A549 (cell line): Measurements from ENCODE around the gene PIGK. TPM values are rescaled to one million over a fixed set of nuclear protein-coding genes. Genes with fewer than 3 reads are reported as not detected.
A peak's percentile ranks its signal among the peaks of the same experiment; 100 is the strongest.

Source experiments
- ATAC-seq, 2 experiments: fragments of 200-7000 bp in 1 of 2; fragments of >200 bp in 1 of 2; cut with Nextera tagmentation in 1 of 2; cut with Tn5 transposase in 1 of 2; 3 replicates each; pipeline versions ENCODE4 v1.8.0 to v1.9.1; 2018 to 2020; ENCODE audit warnings: mild to moderate bottlenecking in 1 of 2, moderate library complexity in 1 of 2
- CTCF ChIA-PET: fragments of 300-600 bp; sonication (Branson Sonifier 250); formaldehyde crosslinking; extraction: SDS; loops from one replicate; lab custom pipeline; 2021; ENCODE audit warnings: antibody characterized with exemption, inconsistent platforms; lab: Yijun Ruan, JAX
- POLR2A ChIA-PET: fragments of 350-600 bp; formaldehyde crosslinking; extraction: SDS; loops from one replicate; lab custom pipeline; 2021; ENCODE audit warnings: antibody characterized with exemption, inconsistent platforms; lab: Yijun Ruan, JAX
- DNase-seq, 2 experiments: peaks; one replicate each; pipeline versions ENCODE4 v3.0.0 to v3.0.0-alpha.2; 2011 to 2016; ENCODE audit warnings: low read depth in 1 of 2, low spot score in 1 of 2
- FAIRE-seq: peaks from 2 replicates; lab custom pipeline; 2011; peaks lifted over from hg19 to GRCh38; lab: Jason Lieb, UNC
- H3K27ac ChIP-seq, 2 experiments: fragments of >200 bp; sonication (Bioruptor Twin); formaldehyde crosslinking; 3 replicates each; pipeline ENCODE4 v1.5.1; 2016 to 2017
- H3K4me1 ChIP-seq: fragments of >200 bp; sonication (Bioruptor Twin); formaldehyde crosslinking; 3 replicates; pipeline ENCODE4 v1.6.1; 2016
- H3K4me2 ChIP-seq: fragments of >200 bp; sonication (Bioruptor Twin); formaldehyde crosslinking; 3 replicates; pipeline ENCODE4 v1.6.1; 2016
- H3K4me3 ChIP-seq: fragments of >200 bp; sonication (Bioruptor Twin); formaldehyde crosslinking; 3 replicates; pipeline ENCODE4 v1.5.1; 2016
- H3K9me3 ChIP-seq: fragments of >200 bp; sonication (Bioruptor Twin); formaldehyde crosslinking; 3 replicates; pipeline ENCODE4 v1.6.1; 2016
- BCL3 ChIP-seq: fragments of >200 bp; sonication (Bioruptor Twin); formaldehyde crosslinking; IDR thresholded peaks from 3 replicates; pipeline ENCODE4 v1.6.1; 2016
- CEBPB ChIP-seq, 2 experiments: fragments of >200 bp in 1 of 2; sonication (Bioruptor Twin) in 1 of 2; formaldehyde crosslinking in 1 of 2; IDR thresholded peaks; 2 replicates each; pipeline ENCODE4 v1.6.1; 2012 to 2016
- CHD4 ChIP-seq: fragments of 200-600 bp; sonication (generic); IDR thresholded peaks from 2 replicates; pipeline ENCODE4 v1.6.1; 2016; ENCODE audit warnings: antibody characterized with exemption, mild to moderate bottlenecking, borderline replicate concordance
- EHF ChIP-seq: fragments of 250-450 bp; sonication (Bioruptor Pico); IDR thresholded peaks from 2 replicates; pipeline ENCODE4 v1.5.0; 2020; ENCODE audit warnings: mild to moderate bottlenecking
- EHMT2 ChIP-seq: fragments of 200-600 bp; sonication (generic); IDR thresholded peaks from 2 replicates; pipeline ENCODE4 v1.6.1; 2016; ENCODE audit warnings: antibody characterized with exemption, low read depth, mild to moderate bottlenecking, moderate library complexity
- ELK1 ChIP-seq: fragments of 150-350 bp; IDR thresholded peaks from 2 replicates; pipeline ENCODE4 v1.6.1; 2014; ENCODE audit warnings: low read depth, mild to moderate bottlenecking, low read length
- EP300 ChIP-seq, 2 experiments: fragments of >200 bp; sonication (Bioruptor Twin); formaldehyde crosslinking; IDR thresholded peaks; 2 replicates in 1 of 2; 3 replicates in 1 of 2; pipeline ENCODE4 v1.6.1; 2016 to 2017
- ESRRA ChIP-seq: fragments of 150-350 bp; IDR thresholded peaks from 2 replicates; pipeline ENCODE4 v1.6.1; 2014; ENCODE audit warnings: mild to moderate bottlenecking, low read length, borderline replicate concordance
- FOSL2 ChIP-seq, 2 experiments: fragments of 450-650 bp in 1 of 2; fragments of >200 bp in 1 of 2; sonication (Bioruptor Twin) in 1 of 2; formaldehyde crosslinking; IDR thresholded peaks; 2 replicates each; pipeline versions ENCODE4 v1.5.0 to v1.6.1; 2016 to 2020; ENCODE audit warnings: mild to moderate bottlenecking in 1 of 2, moderate library complexity in 1 of 2
- GATA3 ChIP-seq: IDR thresholded peaks from 2 replicates; pipeline ENCODE4 v1.6.1; 2012; ENCODE audit warnings: borderline replicate concordance
- HDAC2 ChIP-seq: fragments of 200-600 bp; sonication (generic); IDR thresholded peaks from 2 replicates; pipeline ENCODE4 v1.6.1; 2016
- HMGXB4 ChIP-seq: fragments of 250-450 bp; sonication (Bioruptor Pico); IDR thresholded peaks from 2 replicates; pipeline ENCODE4 v1.5.0; 2021; ENCODE audit warnings: mild to moderate bottlenecking, moderate library complexity, borderline replicate concordance
- JUN ChIP-seq, 2 experiments: fragments of >200 bp; sonication (Bioruptor Twin); formaldehyde crosslinking; IDR thresholded peaks; 2 replicates in 1 of 2; 3 replicates in 1 of 2; pipeline ENCODE4 v1.6.1; 2016 to 2017
- JUNB ChIP-seq: fragments of >200 bp; sonication (Bioruptor Twin); formaldehyde crosslinking; IDR thresholded peaks from 2 replicates; pipeline ENCODE4 v1.6.1; 2016
- KDM1A ChIP-seq: fragments of 200-600 bp; sonication (generic); IDR thresholded peaks from 2 replicates; pipeline ENCODE4 v1.6.1; 2016; ENCODE audit warnings: low read depth, mild to moderate bottlenecking
- MAX ChIP-seq: IDR thresholded peaks from 2 replicates; pipeline ENCODE4 v1.6.1; 2012
- MAZ ChIP-seq: fragments of 150-350 bp; IDR thresholded peaks from 2 replicates; pipeline ENCODE4 v1.6.1; 2014; ENCODE audit warnings: antibody characterized with exemption, low read depth, low read length, borderline replicate concordance
- MYC ChIP-seq: IDR thresholded peaks from 2 replicates; pipeline ENCODE4 v1.6.1; 2012; ENCODE audit warnings: mild to moderate bottlenecking, inconsistent platforms, low read length, improper control_type of control experiment, borderline replicate concordance
- NFE2L2 ChIP-seq: fragments of 150-350 bp; conservative IDR thresholded peaks from 2 replicates; pipeline ENCODE4 v1.6.1; 2014; ENCODE audit warnings: low read length
- PHF8 ChIP-seq: fragments of 200-600 bp; sonication (generic); IDR thresholded peaks from 2 replicates; pipeline ENCODE4 v1.6.1; 2016; ENCODE audit warnings: low read depth, mild to moderate bottlenecking, antibody characterized with exemption, moderate library complexity, borderline replicate concordance
- POLR2AphosphoS2 ChIP-seq: conservative IDR thresholded peaks from 2 replicates; pipeline ENCODE4 v1.6.1; 2012; ENCODE audit warnings: low read length, improper control_type of control experiment, inconsistent platforms
- RCOR1 ChIP-seq: fragments of 150-350 bp; IDR thresholded peaks from 2 replicates; pipeline ENCODE4 v1.6.1; 2014; ENCODE audit warnings: antibody characterized with exemption, low read length, low read depth
- REST ChIP-seq: fragments of 200-600 bp; sonication (generic); IDR thresholded peaks from 2 replicates; pipeline ENCODE4 v1.6.1; 2016; ENCODE audit warnings: antibody characterized with exemption, mild to moderate bottlenecking, moderate library complexity
- RNF2 ChIP-seq: fragments of 200-600 bp; sonication (generic); IDR thresholded peaks from 2 replicates; pipeline ENCODE4 v1.6.1; 2016; ENCODE audit warnings: low read depth, mild to moderate bottlenecking, antibody characterized with exemption, moderate library complexity, borderline replicate concordance
- TP53 ChIP-seq: fragments of 250-450 bp; sonication (Bioruptor Pico); IDR thresholded peaks from 2 replicates; pipeline ENCODE4 v1.5.0; 2021; ENCODE audit warnings: mild to moderate bottlenecking, moderate library complexity
- USF2 ChIP-seq: fragments of 450-650 bp; IDR thresholded peaks from 2 replicates; pipeline ENCODE4 v1.6.1; 2014; ENCODE audit warnings: antibody characterized with exemption
- WGBS: methylation state at CpG from one replicate; pipeline ENCODE4 v1.1.6; 2017; ENCODE audit errors: missing lambda C conversion rate; 5-methylcytosine and 5-hydroxymethylcytosine counted together
- polyA plus RNA-seq, 4 experiments: library from polyadenylated mRNA; depleted of rRNA in 3 of 4; stranded (reverse); fragments of >200 nt; fragmentation: RNase III in 1 of 4; extraction: RNeasy Plus Mini Kit Qiagen cat#74134 plus additional on column Dnase treatment in 1 of 4; gene quantifications; 2 replicates in 3 of 4; 3 replicates in 1 of 4; pipeline ENCODE4 v1.2.3, GENCODE V29; 2011 to 2017

PIGK gene
- polyA plus RNA-seq, 2 of the 4 experiments (the other 2 are of a cell fraction), result 31.2 to 38.5 TPM

GRCh38 chr1:77039739-77040138 lies 179.5 kb downstream of the PIGK start:
- DNase-seq, result peak; percentile 69 to 87
- TF ChIP-seq GATA3, result peak; percentile 61
- no peak for TF ChIP-seq RCOR1
- no peak for TF ChIP-seq RNF2
- peak; percentile 64 for TF ChIP-seq MAX
- peak; percentile 82 for TF ChIP-seq JUNB
- peak in 1 of 2 experiments; percentile 61; a peak in 2 of 5 replicates for TF ChIP-seq JUN (IDR thresholded peaks at IDR 0.05)
- TF ChIP-seq CEBPB (IDR thresholded peaks at IDR 0.05), result peak; percentile 61 to 91; a peak in 3 of 4 replicates
- peak in 1 of 2 experiments; percentile 55; a peak in 1 of 5 replicates for TF ChIP-seq EP300 (IDR thresholded peaks at IDR 0.05)
- peak; percentile 84 for TF ChIP-seq FOSL2 (IDR thresholded peaks at IDR 0.05)
- peak; percentile 93 for TF ChIP-seq FOSL2 (CRISPR knock-in tag; IDR thresholded peaks at IDR 0.05)
- TF ChIP-seq NFE2L2, result no peak
- 0 out of 3 replicates have a peak, but pooled peaks have one; percentile 20 for TF ChIP-seq BCL3
- TF ChIP-seq, all 56 proteins: peak for 8
- Histone ChIP-seq H3K4me1 (peaks cover 22% of the 10 kb centered on the region), H3K27ac (peak overlapping the region; percentile 82 to 87), H3K9me3 (no peaks in the 10 kb centered on the region), H3K4me3 (no peak overlapping the region), H3K4me2 (peak overlapping the region; percentile 74)
- WGBS, result 11% methylated on average over 8 of the region's 8 CpGs
- CTCF ChIA-PET, result no interaction called here
- no peak for FAIRE-seq
- ATAC-seq, result peak; percentile 98 to 99
- POLR2A ChIA-PET, result no interaction called here

- Histone ChIP-seq H3K27ac (peak overlapping the region; percentile 82 to 87), H3K4me1 (peaks cover 17% of the 10 kb centered on the region), H3K4me3 (no peak overlapping the region), H3K9me3 (no peaks in the 10 kb centered on the region), H3K4me2 (peak overlapping the region; percentile 74)
- no peak for FAIRE-seq
- no peak for TF ChIP-seq RNF2
- TF ChIP-seq REST, result no peak
- no peak for TF ChIP-seq EHMT2
- TF ChIP-seq FOSL2 (IDR thresholded peaks at IDR 0.05), result no peak
- TF ChIP-seq FOSL2 (CRISPR knock-in tag; IDR thresholded peaks at IDR 0.05), result no peak
- TF ChIP-seq RCOR1, result no peak
- TF ChIP-seq EHF (CRISPR knock-in tag), result no peak
- no peak for TF ChIP-seq TP53
- no peak for TF ChIP-seq MYC
- TF ChIP-seq ELK1, result no peak
- TF ChIP-seq CHD4, result no peak
- TF ChIP-seq POLR2AphosphoS2, result no peak
- TF ChIP-seq ESRRA, result no peak
- no peak for TF ChIP-seq USF2
- TF ChIP-seq PHF8, result no peak
- TF ChIP-seq MAZ, result no peak
- TF ChIP-seq HDAC2, result no peak
- TF ChIP-seq HMGXB4 (CRISPR knock-in tag), result no peak
- TF ChIP-seq KDM1A, result no peak
- peak; percentile 22 to 37; a peak in 4 of 6 replicates for ATAC-seq
- POLR2A ChIA-PET, result no interaction called here
- DNase-seq, result no peak
- WGBS, result 100% methylated on average over 1 of the region's 1 CpG
- CTCF ChIA-PET, result interaction anchor here (0.5 kb wide), 1 partner anchor 294 kb away, joined by 3 read pairs; no protein-coding TSS in a partner anchor
These were observed 180.1 kb downstream of the PIGK start for GRCh38 chr1:77039111-77039510.
